HEK293 (cell line): ENCODE measurements around the gene ELOVL6.
A peak's percentile ranks its signal among the peaks of the same experiment; 100 is the strongest.

Experiments
- GFI1B ChIP-seq: fragments of 450-650 bp; formaldehyde crosslinking; IDR thresholded peaks from 2 replicates; pipeline ENCODE4 v1.5.1; 2016; ENCODE audit warnings: missing biosample characterization, missing genetic modification characterization
- HOXA7 ChIP-seq: sonication (generic); formaldehyde crosslinking; IDR thresholded peaks from 2 replicates; pipeline ENCODE4 v1.8.1; 2022; ENCODE audit warnings: missing genetic modification reagents, borderline replicate concordance
- PRDM1 ChIP-seq: fragments of 450-650 bp; formaldehyde crosslinking; IDR thresholded peaks from 2 replicates; pipeline ENCODE4; 2016; ENCODE audit warnings: missing biosample characterization, missing genetic modification characterization
- YY2 ChIP-seq: fragments of 450-650 bp; formaldehyde crosslinking; IDR thresholded peaks from 2 replicates; pipeline ENCODE4 v1.5.1; 2016; ENCODE audit warnings: missing biosample characterization, missing genetic modification characterization
- ZBTB48 ChIP-seq: fragments of 450-650 bp; formaldehyde crosslinking; IDR thresholded peaks from 2 replicates; pipeline ENCODE4 v1.5.1; 2016; ENCODE audit warnings: missing biosample characterization, missing genetic modification characterization
- ZFP3 ChIP-seq: fragments of 450-650 bp; formaldehyde crosslinking; IDR thresholded peaks from 2 replicates; pipeline ENCODE4 v1.5.1; 2016; ENCODE audit warnings: low read depth, missing biosample characterization, missing genetic modification characterization
- ZIC2 ChIP-seq: fragments of 450-650 bp; formaldehyde crosslinking; IDR thresholded peaks from 2 replicates; pipeline ENCODE4 v1.5.1; 2016; ENCODE audit warnings: missing biosample characterization, missing genetic modification characterization
- ZNF114 ChIP-seq: fragments of 450-650 bp; formaldehyde crosslinking; IDR thresholded peaks from 2 replicates; pipeline ENCODE4 v1.5.0; 2017; ENCODE audit warnings: missing biosample characterization, missing genetic modification characterization
- ZNF138 ChIP-seq: fragments of 450-650 bp; formaldehyde crosslinking; IDR thresholded peaks from 2 replicates; pipeline ENCODE4 v1.5.1; 2016; ENCODE audit warnings: missing biosample characterization, missing genetic modification characterization, borderline replicate concordance
- ZNF2 ChIP-seq: fragments of 450-650 bp; formaldehyde crosslinking; IDR thresholded peaks from 2 replicates; pipeline ENCODE4 v1.5.1; 2016; ENCODE audit warnings: missing biosample characterization, missing genetic modification characterization
- ZNF211 ChIP-seq: fragments of 450-650 bp; formaldehyde crosslinking; IDR thresholded peaks from 2 replicates; pipeline ENCODE4 v1.5.1; 2016; ENCODE audit warnings: low read depth, missing biosample characterization, missing genetic modification characterization
- ZNF350 ChIP-seq: fragments of 450-650 bp; formaldehyde crosslinking; IDR thresholded peaks from 2 replicates; pipeline ENCODE4 v1.5.0; 2017; ENCODE audit warnings: missing biosample characterization, mild to moderate bottlenecking, missing genetic modification characterization
- ZNF426 ChIP-seq: fragments of 450-650 bp; formaldehyde crosslinking; IDR thresholded peaks from 2 replicates; pipeline ENCODE4 v1.5.1; 2017; ENCODE audit warnings: missing biosample characterization, missing genetic modification characterization, mild to moderate bottlenecking, inconsistent platforms, moderate library complexity
- ZNF48 ChIP-seq: fragments of 450-650 bp; formaldehyde crosslinking; IDR thresholded peaks from 2 replicates; pipeline ENCODE4 v1.5.1; 2016; ENCODE audit warnings: missing biosample characterization, missing genetic modification characterization
- ZNF529 ChIP-seq: fragments of 450-650 bp; formaldehyde crosslinking; IDR thresholded peaks from 2 replicates; pipeline ENCODE4 v1.5.1; 2017; ENCODE audit warnings: missing genetic modification characterization, missing biosample characterization; ENCODE audit not compliant: insufficient replicate concordance
- ZNF544 ChIP-seq: fragments of 450-650 bp; formaldehyde crosslinking; IDR thresholded peaks from 2 replicates; pipeline ENCODE4 v1.5.0; 2017; ENCODE audit warnings: missing biosample characterization, missing genetic modification characterization
- ZNF571 ChIP-seq: fragments of 450-650 bp; formaldehyde crosslinking; IDR thresholded peaks from 2 replicates; pipeline ENCODE4 v1.5.0; 2017; ENCODE audit warnings: missing biosample characterization, missing genetic modification characterization
- ZNF621 ChIP-seq: fragments of 450-650 bp; formaldehyde crosslinking; IDR thresholded peaks from 2 replicates; pipeline ENCODE4 v1.5.1; 2017; ENCODE audit warnings: missing biosample characterization, missing genetic modification characterization
- ZNF677 ChIP-seq: fragments of 450-650 bp; IDR thresholded peaks from 2 replicates; pipeline ENCODE4 v1.5.0; 2018; ENCODE audit warnings: missing biosample characterization, mild to moderate bottlenecking, missing genetic modification characterization, moderate library complexity
- TF ChIP-seq, protein P1 (sequence below): fragments of 450-650 bp; formaldehyde crosslinking; IDR thresholded peaks from 2 replicates; pipeline ENCODE4 v1.5.1; 2016; ENCODE audit warnings: missing biosample characterization, missing genetic modification characterization, borderline replicate concordance
- TF ChIP-seq, protein P2 (sequence below): fragments of 450-650 bp; formaldehyde crosslinking; IDR thresholded peaks from 2 replicates; pipeline ENCODE4 v1.5.1; 2017; ENCODE audit warnings: missing biosample characterization, missing genetic modification characterization
- TF ChIP-seq, protein P3 (sequence below): fragments of 450-650 bp; formaldehyde crosslinking; IDR thresholded peaks from 2 replicates; pipeline ENCODE4 v1.5.1; 2016; ENCODE audit warnings: missing biosample characterization, missing genetic modification characterization
- TF ChIP-seq, protein P4 (sequence below): fragments of 450-650 bp; IDR thresholded peaks from 2 replicates; pipeline ENCODE4 v1.5.1; 2018; ENCODE audit warnings: missing biosample characterization, mild to moderate bottlenecking, missing genetic modification characterization
- TF ChIP-seq, protein P5 (sequence below): fragments of 450-650 bp; formaldehyde crosslinking; IDR thresholded peaks from 2 replicates; pipeline ENCODE4 v1.5.1; 2016; ENCODE audit warnings: missing biosample characterization, missing genetic modification characterization
- TF ChIP-seq, protein P6 (sequence below): IDR thresholded peaks from 2 replicates; pipeline ENCODE4 v1.6.1; 2011; ENCODE audit warnings: mild to moderate bottlenecking, low read depth, low read length, borderline replicate concordance

Gene ELOVL6

DNA sequence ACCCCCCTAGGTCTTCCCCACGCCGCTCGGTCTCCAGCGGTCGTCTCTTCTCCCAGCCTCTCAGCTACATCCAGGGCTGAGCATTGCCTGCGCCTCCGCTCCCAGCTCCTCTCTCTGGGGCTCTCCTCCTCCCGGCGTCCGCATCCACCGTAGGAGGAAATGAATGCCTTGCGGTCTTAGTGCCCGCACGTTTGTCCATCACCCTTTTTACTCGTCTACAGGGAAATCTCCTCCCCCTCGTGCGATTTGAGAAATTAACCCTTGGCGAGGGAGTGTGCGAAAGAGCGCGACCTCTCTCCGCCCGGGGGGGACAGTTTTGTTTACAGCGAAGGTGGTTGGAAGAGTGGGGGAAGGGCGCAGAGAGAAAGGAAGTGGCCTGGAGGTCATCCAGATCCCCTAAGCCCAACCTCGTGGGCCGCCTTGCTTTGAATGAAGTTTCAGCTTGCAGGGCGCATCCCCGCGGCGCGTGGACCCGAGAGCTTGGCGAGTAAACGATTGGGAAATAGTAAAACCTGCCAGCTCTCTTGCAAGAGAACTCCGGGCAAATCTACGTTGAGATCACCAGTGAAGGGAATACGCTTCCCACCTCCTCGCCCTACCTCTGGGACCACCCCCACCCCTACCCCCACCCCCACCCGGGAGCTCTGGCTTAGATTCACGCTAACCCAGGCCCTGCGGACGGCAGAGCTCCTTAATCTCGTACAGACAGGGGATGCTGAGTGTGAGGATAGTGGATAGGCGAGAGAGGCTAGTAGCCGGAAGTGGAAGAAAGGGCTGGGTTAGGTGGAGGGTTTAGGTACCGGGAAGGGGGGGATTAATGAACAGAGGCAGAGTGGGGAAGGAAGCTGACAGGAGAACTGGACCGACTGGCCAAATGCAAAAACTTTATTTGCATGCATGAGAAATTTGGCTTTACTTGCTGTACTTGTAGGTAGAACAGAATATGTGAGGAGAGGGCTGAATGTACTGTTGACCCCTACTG is at the start of gene ELOVL6 (continued):
- TF ChIP-seq ZNF350 (tag by site-specific recombination) (no peak), ZIC2 (peak; percentile 43; the same call in 1 of the 2 replicates), ZNF211 (no peak), GFI1B (no peak), ZNF621 (no peak), ZNF114 (tag by site-specific recombination) (no peak), ZNF529 (no peak), ZNF571 (no peak), ZNF2 (tag by site-specific recombination) (no peak), ZNF138 (tag by site-specific recombination) (no peak), ZNF544 (tag by site-specific recombination) (no peak), PRDM1 (peak; percentile 73), HOXA7 (no peak), ZNF426 (tag by site-specific recombination) (no peak), YY2 (tag by site-specific recombination) (no peak), ZNF48 (tag by site-specific recombination) (no peak), ZNF677 (tag by site-specific recombination) (no peak), ZBTB48 (peak; percentile 92), ZFP3 (tag by site-specific recombination) (no peak)
- TF ChIP-seq, protein P1, sequence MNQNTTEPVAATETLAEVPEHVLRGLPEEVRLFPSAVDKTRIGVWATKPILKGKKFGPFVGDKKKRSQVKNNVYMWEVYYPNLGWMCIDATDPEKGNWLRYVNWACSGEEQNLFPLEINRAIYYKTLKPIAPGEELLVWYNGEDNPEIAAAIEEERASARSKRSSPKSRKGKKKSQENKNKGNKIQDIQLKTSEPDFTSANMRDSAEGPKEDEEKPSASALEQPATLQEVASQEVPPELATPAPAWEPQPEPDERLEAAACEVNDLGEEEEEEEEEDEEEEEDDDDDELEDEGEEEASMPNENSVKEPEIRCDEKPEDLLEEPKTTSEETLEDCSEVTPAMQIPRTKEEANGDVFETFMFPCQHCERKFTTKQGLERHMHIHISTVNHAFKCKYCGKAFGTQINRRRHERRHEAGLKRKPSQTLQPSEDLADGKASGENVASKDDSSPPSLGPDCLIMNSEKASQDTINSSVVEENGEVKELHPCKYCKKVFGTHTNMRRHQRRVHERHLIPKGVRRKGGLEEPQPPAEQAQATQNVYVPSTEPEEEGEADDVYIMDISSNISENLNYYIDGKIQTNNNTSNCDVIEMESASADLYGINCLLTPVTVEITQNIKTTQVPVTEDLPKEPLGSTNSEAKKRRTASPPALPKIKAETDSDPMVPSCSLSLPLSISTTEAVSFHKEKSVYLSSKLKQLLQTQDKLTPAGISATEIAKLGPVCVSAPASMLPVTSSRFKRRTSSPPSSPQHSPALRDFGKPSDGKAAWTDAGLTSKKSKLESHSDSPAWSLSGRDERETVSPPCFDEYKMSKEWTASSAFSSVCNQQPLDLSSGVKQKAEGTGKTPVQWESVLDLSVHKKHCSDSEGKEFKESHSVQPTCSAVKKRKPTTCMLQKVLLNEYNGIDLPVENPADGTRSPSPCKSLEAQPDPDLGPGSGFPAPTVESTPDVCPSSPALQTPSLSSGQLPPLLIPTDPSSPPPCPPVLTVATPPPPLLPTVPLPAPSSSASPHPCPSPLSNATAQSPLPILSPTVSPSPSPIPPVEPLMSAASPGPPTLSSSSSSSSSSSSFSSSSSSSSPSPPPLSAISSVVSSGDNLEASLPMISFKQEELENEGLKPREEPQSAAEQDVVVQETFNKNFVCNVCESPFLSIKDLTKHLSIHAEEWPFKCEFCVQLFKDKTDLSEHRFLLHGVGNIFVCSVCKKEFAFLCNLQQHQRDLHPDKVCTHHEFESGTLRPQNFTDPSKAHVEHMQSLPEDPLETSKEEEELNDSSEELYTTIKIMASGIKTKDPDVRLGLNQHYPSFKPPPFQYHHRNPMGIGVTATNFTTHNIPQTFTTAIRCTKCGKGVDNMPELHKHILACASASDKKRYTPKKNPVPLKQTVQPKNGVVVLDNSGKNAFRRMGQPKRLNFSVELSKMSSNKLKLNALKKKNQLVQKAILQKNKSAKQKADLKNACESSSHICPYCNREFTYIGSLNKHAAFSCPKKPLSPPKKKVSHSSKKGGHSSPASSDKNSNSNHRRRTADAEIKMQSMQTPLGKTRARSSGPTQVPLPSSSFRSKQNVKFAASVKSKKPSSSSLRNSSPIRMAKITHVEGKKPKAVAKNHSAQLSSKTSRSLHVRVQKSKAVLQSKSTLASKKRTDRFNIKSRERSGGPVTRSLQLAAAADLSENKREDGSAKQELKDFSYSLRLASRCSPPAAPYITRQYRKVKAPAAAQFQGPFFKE (tag by site-specific recombination): no peak
- TF ChIP-seq, protein P2, sequence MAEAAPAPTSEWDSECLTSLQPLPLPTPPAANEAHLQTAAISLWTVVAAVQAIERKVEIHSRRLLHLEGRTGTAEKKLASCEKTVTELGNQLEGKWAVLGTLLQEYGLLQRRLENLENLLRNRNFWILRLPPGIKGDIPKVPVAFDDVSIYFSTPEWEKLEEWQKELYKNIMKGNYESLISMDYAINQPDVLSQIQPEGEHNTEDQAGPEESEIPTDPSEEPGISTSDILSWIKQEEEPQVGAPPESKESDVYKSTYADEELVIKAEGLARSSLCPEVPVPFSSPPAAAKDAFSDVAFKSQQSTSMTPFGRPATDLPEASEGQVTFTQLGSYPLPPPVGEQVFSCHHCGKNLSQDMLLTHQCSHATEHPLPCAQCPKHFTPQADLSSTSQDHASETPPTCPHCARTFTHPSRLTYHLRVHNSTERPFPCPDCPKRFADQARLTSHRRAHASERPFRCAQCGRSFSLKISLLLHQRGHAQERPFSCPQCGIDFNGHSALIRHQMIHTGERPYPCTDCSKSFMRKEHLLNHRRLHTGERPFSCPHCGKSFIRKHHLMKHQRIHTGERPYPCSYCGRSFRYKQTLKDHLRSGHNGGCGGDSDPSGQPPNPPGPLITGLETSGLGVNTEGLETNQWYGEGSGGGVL (tag by site-specific recombination): peak; percentile 79
- TF ChIP-seq, protein P3, sequence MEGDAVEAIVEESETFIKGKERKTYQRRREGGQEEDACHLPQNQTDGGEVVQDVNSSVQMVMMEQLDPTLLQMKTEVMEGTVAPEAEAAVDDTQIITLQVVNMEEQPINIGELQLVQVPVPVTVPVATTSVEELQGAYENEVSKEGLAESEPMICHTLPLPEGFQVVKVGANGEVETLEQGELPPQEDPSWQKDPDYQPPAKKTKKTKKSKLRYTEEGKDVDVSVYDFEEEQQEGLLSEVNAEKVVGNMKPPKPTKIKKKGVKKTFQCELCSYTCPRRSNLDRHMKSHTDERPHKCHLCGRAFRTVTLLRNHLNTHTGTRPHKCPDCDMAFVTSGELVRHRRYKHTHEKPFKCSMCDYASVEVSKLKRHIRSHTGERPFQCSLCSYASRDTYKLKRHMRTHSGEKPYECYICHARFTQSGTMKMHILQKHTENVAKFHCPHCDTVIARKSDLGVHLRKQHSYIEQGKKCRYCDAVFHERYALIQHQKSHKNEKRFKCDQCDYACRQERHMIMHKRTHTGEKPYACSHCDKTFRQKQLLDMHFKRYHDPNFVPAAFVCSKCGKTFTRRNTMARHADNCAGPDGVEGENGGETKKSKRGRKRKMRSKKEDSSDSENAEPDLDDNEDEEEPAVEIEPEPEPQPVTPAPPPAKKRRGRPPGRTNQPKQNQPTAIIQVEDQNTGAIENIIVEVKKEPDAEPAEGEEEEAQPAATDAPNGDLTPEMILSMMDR (tag by site-specific recombination): no peak
- TF ChIP-seq, protein P4, sequence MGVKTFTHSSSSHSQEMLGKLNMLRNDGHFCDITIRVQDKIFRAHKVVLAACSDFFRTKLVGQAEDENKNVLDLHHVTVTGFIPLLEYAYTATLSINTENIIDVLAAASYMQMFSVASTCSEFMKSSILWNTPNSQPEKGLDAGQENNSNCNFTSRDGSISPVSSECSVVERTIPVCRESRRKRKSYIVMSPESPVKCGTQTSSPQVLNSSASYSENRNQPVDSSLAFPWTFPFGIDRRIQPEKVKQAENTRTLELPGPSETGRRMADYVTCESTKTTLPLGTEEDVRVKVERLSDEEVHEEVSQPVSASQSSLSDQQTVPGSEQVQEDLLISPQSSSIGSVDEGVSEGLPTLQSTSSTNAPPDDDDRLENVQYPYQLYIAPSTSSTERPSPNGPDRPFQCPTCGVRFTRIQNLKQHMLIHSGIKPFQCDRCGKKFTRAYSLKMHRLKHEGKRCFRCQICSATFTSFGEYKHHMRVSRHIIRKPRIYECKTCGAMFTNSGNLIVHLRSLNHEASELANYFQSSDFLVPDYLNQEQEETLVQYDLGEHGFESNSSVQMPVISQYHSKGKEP (tag by site-specific recombination): no peak
- TF ChIP-seq, protein P5, sequence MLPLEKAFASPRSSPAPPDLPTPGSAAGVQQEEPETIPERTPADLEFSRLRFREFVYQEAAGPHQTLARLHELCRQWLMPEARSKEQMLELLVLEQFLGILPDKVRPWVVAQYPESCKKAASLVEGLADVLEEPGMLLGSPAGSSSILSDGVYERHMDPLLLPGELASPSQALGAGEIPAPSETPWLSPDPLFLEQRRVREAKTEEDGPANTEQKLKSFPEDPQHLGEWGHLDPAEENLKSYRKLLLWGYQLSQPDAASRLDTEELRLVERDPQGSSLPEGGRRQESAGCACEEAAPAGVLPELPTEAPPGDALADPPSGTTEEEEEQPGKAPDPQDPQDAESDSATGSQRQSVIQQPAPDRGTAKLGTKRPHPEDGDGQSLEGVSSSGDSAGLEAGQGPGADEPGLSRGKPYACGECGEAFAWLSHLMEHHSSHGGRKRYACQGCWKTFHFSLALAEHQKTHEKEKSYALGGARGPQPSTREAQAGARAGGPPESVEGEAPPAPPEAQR (tag by site-specific recombination): no peak
- TF ChIP-seq, protein P6, sequence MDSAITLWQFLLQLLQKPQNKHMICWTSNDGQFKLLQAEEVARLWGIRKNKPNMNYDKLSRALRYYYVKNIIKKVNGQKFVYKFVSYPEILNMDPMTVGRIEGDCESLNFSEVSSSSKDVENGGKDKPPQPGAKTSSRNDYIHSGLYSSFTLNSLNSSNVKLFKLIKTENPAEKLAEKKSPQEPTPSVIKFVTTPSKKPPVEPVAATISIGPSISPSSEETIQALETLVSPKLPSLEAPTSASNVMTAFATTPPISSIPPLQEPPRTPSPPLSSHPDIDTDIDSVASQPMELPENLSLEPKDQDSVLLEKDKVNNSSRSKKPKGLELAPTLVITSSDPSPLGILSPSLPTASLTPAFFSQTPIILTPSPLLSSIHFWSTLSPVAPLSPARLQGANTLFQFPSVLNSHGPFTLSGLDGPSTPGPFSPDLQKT: no peak
